Measurements from ENCODE around the gene SLC17A7.

The SLC17A7 gene

GRCh38 chr19:49441210-49441959 is at the start of gene SLC17A7:
Gene SLC17A7, minus strand, starts transcription at chr19:49441527. Its CDS starts 148 bp downstream, at chr19:49441379.
- Histone ChIP-seq H3K79me2 (ENCODE audit: low read length) (no peaks in the 10 kb centered on the region), H3K9ac (ENCODE audit: low read length) (peak within 1 kb of the TSS; percentile 66; the same call in 1 of the 2 replicates), H2AFZ (ENCODE audit: low read depth, low read length) (no peak within 1 kb of the TSS), H3K27me3 (ENCODE audit: low read depth, low read length) (peaks cover 48% of the 10 kb centered on the region), H3K4me2 (ENCODE audit: low read length) (peak within 1 kb of the TSS; percentile 74), H3K4me1 (ENCODE audit: low read length) (peaks cover 4% of the 10 kb centered on the region; the same call in 1 of the 2 replicates), H3K36me3 (replicated peaks; ENCODE audit: low read depth, low read length) (peaks cover 2% of the 10 kb centered on the region), H4K20me1 (ENCODE audit: insufficient read depth, low read length) (no peaks in the 10 kb centered on the region), H3K27ac (ENCODE audit: low read length) (no peak within 1 kb of the TSS), H3K4me3 (ENCODE audit: low read length) (peak within 1 kb of the TSS; percentile 82), H3K9me3 (ENCODE audit: insufficient read depth, low read length) (no peaks in the 10 kb centered on the region)
- TF ChIP-seq EZH2phosphoT487 (IDR thresholded peaks at IDR 0.05; ENCODE audit: low read depth) = no peak
- TF ChIP-seq CTCF (IDR thresholded peaks at IDR 0.05; ENCODE audit: low read depth, low read length) = no peak

DNA sequence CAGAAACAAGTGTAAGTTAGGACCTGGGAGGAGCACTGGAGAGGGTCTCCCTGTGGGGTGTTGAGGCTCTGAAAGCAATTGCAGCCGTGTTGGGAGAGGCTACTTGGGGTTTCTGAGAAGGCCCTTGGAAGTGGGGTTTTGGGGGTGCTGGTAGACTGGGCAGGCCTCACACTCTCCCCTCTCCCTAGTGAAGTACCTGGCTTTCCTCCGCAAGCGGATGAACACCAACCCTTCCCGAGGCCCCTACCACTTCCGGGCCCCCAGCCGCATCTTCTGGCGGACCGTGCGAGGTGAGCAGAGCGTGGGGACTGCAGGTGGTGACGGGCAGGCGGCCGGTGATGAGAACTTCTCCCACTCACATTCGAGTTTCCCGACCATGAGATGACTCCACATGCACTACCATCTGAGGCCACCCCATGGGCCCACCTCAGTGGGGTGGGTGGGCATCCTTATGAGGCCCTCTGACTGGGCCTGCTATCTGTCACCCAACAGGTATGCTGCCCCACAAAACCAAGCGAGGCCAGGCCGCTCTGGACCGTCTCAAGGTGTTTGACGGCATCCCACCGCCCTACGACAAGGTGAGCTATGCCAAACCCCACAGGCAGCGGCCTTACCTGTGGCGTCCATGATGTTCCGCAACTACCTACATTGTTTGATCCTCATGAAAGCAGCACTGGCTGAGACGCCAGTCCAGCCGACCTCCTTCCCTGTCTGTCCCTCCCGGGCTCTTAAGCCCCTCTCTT is 49.1 kb upstream of the SLC17A7 start:
- Histone ChIP-seq H3K36me3 (replicated peaks; ENCODE audit: low read depth, low read length) (peaks cover 54% of the 10 kb centered on the region), H3K27ac (ENCODE audit: low read length) (peak overlapping the region; percentile 83)

GRCh38 chr19:49489601-49490167 is 48.4 kb upstream of the SLC17A7 start:
- peak overlapping the region; percentile 83 for H3K27ac ChIP-seq (ENCODE audit: low read length)
- peak overlapping the region; percentile 99 for H3K9ac ChIP-seq (ENCODE audit: low read length)
- peaks cover 54% of the 10 kb centered on the region for H3K36me3 ChIP-seq (replicated peaks; ENCODE audit: low read depth, low read length)
- peaks cover 18% of the 10 kb centered on the region for H3K4me1 ChIP-seq (ENCODE audit: low read length)
- H4K20me1 ChIP-seq (ENCODE audit: insufficient read depth, low read length) = peaks cover 34% of the 10 kb centered on the region
- H3K27me3 ChIP-seq (ENCODE audit: low read depth, low read length) = no peaks in the 10 kb centered on the region
- no peaks in the 10 kb centered on the region for H3K9me3 ChIP-seq (ENCODE audit: insufficient read depth, low read length)
- peaks cover 42% of the 10 kb centered on the region for H3K79me2 ChIP-seq (ENCODE audit: low read length)
- TF ChIP-seq EZH2phosphoT487 (IDR thresholded peaks at IDR 0.05; ENCODE audit: low read depth) (no peak), CTCF (IDR thresholded peaks at IDR 0.05; ENCODE audit: low read depth, low read length) (peak; percentile 48)
- peak overlapping the region; percentile 77 for H3K4me2 ChIP-seq (ENCODE audit: low read length)
- H3K4me3 ChIP-seq (ENCODE audit: low read length) = peak overlapping the region; percentile 87
- H2AFZ ChIP-seq (ENCODE audit: low read depth, low read length) = no peak overlapping the region

More for the DNA sequence above, 49.1 kb upstream of the SLC17A7 start:
- Histone ChIP-seq H3K27me3 (ENCODE audit: low read depth, low read length) (no peaks in the 10 kb centered on the region), H2AFZ (ENCODE audit: low read depth, low read length) (no peak overlapping the region), H4K20me1 (ENCODE audit: insufficient read depth, low read length) (peaks cover 34% of the 10 kb centered on the region), H3K4me3 (ENCODE audit: low read length) (peak overlapping the region; percentile 87), H3K4me1 (ENCODE audit: low read length) (peaks cover 24% of the 10 kb centered on the region), H3K4me2 (ENCODE audit: low read length) (peak overlapping the region; percentile 77), H3K9me3 (ENCODE audit: insufficient read depth, low read length) (no peaks in the 10 kb centered on the region), H3K9ac (ENCODE audit: low read length) (peak overlapping the region; percentile 99), H3K79me2 (ENCODE audit: low read length) (peaks cover 46% of the 10 kb centered on the region)
- TF ChIP-seq EZH2phosphoT487 (IDR thresholded peaks at IDR 0.05; ENCODE audit: low read depth) = no peak
- no peak for TF ChIP-seq CTCF (IDR thresholded peaks at IDR 0.05; ENCODE audit: low read depth, low read length)
